ENCODE results near the gene ORMDL1.

Gene ORMDL1, protein sequence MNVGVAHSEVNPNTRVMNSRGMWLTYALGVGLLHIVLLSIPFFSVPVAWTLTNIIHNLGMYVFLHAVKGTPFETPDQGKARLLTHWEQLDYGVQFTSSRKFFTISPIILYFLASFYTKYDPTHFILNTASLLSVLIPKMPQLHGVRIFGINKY

DNA sequence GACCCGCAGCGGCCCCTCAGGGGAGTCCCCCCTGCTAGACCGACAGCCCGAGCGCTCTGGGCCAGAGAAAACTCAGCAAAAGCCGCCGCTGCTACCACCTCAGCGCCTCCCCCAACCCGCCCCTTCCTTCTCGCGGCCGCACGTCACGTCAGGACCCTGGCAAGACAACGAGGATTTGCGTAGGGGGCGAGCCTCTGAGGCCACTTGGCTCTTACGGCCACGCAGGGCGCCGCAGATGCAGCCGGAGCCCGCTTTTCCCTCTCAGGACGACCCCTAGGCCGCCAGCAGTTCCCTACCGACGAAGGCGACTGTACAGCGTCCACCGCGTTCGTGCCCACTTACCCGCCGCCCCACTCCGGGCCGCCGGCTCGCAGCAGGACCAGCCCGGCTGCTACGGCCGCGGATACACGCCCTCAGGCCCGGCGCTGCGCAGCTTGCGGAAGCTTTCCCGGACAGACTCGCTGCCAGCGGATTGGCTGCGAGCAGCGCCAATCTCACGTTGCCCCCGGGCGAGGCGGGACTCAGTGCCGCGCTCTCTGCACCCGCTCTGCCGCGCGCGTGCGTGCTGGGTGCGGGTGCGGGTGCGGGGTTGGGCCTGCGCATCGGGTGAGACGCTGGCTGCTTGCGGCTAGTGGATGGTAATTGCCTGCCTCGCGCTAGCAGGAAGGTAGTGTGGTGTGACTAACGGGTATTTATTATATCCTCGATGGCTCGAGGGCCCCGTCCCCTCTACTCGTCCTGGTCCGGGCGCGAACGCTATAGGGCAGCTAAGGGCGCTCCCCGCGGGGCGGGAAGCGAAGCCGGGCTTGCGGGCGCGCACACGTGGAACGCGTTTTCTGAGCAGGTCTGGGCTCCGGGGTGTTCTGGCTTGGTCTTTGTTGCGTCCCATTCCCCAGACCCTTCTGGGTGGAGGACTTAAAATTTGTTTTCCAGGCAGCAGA lies at the start of gene ORMDL1, which contains the start of gene PMS1:
Gene ORMDL1, minus strand, starts transcription at position 413 of the 941 bp plus-strand sequence. CDS start 1,744 bp downstream, outside the sequence.
Gene PMS1, plus strand, starts transcription at position 524 of the 941 bp plus-strand sequence. CDS start 7,360 bp downstream, outside the sequence.
- DNase-seq (ENCODE audit: extremely low read depth in 1 of 2, low read depth in 1 of 2): peak; percentile 88 to 90

DNA sequence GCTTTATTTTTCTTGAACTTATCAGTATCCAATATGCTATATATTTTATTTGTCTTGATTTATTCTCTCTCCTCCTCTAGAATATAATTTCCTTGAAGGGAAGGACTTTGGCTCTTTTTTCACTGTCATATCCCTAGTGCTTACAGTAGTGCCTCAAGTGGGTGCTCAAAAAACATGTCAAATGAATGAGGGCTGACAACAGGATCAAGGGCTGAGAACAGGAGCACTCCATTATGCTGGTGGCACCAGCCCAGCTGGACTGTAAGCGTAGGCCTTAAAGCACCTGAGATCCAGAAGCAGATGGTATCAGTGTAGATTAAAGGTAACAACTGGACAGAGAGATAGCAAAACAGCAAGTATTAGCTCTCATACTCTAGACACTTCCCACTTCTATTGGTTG lies 46.4 kb upstream of the ORMDL1 start:
- DNase-seq (ENCODE audit: extremely low read depth in 1 of 2, low read depth in 1 of 2): no peak

DNA sequence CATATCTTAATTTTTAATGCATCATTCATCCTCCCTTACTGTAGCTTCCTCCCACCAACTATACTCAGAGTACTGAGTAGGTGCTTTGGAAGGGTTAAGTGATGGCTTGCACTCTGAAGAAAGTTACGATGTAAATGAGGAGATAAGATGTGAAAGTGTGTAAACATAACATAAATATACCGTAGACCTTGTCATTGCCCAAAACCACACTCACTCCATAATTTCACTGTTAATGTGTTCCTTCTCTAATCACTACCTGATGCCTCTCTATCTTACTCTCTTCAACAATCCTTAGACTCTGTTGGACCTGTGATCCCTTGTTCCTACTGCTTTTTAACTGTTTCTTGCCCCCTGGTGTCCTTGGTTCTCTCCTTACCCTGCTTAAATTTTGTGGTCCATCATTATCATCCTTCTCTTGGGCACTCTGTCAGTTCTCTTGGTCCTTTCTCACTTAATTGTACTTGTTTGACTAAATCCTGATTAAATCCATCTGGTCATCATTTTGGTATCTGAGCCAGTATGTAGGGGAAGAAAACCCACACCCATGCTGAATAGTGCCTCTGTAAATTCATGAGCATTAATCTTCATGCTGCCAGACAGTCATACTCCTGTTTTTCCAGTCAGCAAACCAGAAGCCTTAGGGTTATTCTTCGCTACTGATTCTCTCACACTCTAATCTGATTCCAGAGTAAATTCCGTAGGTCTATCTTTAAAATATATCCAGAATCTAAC lies 45.1 kb upstream of the ORMDL1 start:
- no peak for DNase-seq (ENCODE audit: extremely low read depth in 1 of 2, low read depth in 1 of 2)

DNA sequence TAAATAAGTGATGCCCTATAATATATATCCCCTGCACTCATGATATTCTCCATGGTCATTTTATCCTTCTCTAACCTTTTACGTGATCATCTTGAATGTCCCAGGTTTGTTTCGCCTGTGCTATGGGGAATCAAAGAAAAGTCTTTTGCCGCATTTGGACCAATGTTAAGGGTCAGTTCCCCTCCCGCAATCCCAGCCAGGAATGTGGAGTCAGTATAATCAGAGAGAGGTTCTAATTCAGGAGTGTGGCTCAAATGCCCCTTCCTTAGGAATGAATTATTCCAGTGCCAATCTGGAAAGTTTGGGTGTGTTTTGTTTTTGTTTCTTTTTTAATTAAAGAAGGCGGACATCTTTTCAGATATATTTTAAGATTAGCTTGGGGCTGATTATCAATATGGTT lies 41.9 kb upstream of the ORMDL1 start:
- no peak for DNase-seq (ENCODE audit: extremely low read depth in 1 of 2, low read depth in 1 of 2)

DNA sequence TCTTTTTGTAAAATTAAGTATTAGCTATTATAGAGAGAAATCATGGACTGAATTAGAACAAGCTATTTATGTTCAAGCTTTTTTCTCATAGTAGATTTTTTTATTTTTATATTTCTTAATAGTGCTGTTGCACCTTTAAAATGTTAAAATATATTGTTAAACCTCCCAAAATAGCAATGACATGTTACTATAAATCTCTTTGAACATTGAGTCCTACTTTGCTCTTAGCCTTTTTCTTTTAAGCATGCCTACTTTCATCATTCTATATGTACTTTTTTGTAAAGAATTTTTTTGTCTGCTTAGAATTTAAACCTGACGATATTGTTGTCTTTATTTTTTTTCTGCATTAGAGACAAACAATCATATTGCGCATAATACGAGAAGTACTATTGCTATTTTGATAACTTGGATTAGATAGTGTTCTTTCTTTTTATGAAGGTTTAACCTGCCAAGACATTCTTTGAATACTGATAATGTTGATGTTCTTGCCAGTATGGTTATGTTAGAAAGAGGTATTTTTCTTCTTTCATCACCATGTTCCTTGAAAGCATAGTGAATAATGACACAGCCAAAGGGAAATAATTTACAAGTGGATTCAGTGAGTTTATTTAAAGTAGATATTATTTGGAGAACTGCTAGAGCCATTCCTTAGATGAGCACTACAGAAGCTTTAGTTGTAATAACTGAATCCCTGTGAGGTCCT lies 40.7 kb upstream of the ORMDL1 start:
- DNase-seq (ENCODE audit: extremely low read depth in 1 of 2, low read depth in 1 of 2): no peak

DNA sequence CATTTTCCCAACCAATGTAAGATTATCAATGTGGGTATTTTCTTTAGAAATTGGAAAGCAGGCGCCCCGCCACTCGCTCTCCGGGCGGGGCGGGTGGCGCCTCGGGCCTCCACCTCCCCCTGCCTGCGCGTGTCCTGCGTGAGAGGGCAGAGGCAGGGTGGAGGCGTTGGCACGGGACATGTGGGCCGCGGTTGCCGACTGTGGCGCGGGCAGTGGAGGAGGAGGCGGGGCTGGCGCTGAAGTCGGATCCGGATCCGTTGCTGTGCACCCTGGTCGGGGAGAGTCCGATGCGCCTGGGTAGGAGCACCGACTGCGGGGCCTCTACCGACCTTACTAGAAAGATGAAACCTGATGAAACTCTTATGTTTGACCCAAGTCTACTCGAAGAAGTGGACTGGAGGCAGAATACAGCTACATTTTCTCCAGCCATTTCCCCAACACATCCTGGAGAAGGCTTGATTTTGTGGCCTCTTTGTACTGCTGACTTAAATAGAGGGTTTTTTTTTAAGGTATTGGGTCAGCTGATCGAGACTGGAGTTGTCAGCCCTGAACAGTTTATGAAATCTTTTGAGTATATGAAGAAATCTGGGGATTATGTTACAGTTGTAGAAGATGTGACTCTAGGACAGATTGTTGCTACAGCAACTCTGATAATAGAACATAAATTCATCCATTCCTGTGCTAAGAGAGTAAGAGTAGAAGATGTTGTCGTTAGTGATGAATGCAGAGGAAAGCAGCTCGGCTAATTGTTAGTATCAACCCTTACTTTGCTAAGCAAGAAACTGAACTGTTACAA lies 38.0 kb upstream of the ORMDL1 start:
- DNase-seq (ENCODE audit: extremely low read depth in 1 of 2, low read depth in 1 of 2): no peak

DNA sequence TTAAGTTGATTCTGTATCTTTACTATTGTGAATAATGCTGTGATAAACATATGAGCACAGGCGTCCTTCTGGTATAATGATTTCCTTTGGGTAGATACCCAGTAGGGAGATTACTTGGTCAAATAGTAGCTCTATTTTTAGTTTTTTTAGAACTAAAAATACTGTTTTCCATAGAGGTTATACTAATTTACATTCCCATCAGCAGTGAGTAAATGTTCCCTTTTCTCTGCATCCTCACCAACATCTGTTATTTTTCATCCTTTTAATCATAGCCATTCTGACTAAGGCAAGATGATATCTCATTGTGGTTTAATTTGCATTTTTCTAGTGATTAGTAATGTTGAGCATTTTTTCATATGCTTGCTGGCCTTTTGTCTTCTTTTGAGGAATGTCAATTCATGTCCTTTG lies 35.2 kb upstream of the ORMDL1 start:
- DNase-seq (ENCODE audit: extremely low read depth in 1 of 2, low read depth in 1 of 2): no peak

DNA sequence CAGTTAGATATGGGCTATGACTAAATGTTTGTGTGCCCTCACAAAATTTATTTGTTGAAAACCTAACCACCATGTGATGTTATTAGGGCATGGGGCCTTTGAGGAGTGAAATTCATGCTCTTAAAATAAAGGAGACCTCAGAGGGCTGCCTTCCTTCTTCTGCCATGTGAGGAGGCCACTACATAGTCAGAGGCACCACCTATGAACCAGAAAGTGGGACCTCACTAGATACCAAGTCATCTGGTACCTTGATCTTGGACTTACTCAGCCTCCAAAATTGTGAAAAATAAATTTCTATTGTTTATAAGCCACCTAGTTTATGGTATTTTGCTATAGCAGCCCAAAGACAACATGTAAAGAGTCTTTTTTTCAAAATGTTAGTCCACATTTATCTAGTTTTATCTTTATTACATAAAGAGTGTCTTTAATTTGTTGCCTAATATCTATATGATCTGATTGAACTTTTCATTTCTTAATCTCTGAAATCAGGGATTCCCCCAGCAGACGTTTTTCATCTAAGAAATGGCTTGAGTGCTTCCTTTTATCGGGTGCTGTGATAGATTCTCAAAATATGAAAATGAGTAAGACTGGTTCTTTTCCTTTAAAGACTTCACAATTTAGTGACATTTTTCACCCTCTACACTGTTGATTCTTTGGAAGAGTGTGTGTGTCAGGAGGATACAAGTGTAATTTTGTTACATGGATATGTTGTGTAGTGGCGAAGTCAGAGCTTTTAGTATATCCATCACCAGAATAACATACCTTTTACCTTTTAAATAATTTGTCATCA lies 34.3 kb upstream of the ORMDL1 start:
- DNase-seq (ENCODE audit: extremely low read depth in 1 of 2, low read depth in 1 of 2): no peak

DNA sequence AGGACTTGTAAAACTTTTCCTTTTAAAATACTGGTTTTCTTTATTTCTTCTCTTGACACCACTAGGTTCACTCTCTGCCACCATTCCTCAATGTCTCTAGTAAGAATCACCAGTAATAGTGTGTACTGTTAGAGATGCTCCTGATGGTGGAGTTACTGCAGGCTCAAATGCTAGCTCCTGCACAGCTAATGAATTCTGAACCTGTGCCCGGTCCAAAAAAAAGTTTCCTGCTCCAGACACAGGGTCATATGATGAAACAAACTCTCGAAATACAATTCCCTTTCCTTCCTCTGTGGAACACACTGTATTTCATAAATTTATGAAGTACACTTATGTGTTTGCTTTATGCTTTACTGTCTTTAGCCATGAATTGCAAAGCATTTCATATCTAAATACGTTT lies 19.3 kb upstream of the ORMDL1 start:
- DNase-seq (ENCODE audit: extremely low read depth in 1 of 2, low read depth in 1 of 2): no peak

DNA sequence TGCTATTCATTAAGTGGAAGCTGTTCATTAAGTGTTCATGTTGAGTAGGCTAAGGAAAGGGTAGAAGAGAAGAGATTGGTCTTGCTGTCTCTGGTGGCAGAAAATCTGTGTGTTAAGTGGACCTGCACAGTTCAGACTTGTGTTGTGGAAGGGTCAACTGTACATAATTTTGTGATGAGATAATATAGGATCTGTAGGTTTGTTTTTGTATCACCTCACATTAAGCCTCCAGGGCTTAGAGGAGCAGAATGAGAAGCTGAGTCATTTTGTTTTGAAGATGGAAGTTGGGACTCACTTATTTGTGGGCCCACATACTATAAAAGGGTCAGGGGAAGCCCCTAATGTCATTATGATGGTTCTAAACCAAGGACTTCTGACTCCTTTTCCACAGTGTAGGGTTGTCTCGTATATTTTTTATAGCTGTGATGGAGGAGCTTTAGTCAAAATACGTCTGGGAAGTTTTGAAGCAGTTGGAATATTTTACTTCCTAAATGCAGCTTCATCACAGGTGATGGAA lies 18.3 kb upstream of the ORMDL1 start:
- no peak for DNase-seq (ENCODE audit: extremely low read depth in 1 of 2, low read depth in 1 of 2)

DNA sequence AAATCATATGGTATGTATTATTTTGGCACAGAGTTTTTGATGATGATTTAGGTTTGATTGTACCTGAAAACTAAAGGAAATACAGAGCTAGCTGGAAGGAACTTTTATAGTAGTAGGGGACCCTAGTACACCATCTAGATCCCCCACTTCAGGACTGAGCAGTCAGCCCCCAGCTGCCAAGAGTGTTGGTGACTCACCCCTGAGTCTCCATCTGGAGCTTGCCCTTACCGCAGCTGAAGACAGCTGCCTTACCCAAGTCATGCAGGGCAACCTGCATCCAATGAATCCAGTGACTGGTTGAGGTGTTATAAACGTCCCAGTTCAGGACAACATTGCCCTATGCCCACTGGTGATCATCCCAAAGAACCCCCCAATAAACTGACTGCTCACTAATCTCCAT lies 15.4 kb upstream of the ORMDL1 start:
- DNase-seq (ENCODE audit: extremely low read depth in 1 of 2, low read depth in 1 of 2): no peak

DNA sequence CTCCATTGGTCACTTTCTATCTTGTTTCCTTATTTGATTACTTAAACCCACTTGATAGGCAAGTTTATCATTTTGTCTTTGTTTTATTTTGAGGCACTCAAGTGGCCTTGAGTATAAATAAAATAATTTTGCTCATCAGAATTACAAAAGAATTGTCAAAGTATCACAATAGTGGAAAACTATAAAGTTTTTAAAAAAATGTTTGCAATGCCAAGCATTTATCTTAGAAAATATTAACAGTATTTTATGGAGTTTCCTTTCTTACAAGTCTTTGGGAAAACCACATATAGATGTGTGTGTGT lies 14.8 kb upstream of the ORMDL1 start:
- DNase-seq (ENCODE audit: extremely low read depth in 1 of 2, low read depth in 1 of 2): no peak

DNA sequence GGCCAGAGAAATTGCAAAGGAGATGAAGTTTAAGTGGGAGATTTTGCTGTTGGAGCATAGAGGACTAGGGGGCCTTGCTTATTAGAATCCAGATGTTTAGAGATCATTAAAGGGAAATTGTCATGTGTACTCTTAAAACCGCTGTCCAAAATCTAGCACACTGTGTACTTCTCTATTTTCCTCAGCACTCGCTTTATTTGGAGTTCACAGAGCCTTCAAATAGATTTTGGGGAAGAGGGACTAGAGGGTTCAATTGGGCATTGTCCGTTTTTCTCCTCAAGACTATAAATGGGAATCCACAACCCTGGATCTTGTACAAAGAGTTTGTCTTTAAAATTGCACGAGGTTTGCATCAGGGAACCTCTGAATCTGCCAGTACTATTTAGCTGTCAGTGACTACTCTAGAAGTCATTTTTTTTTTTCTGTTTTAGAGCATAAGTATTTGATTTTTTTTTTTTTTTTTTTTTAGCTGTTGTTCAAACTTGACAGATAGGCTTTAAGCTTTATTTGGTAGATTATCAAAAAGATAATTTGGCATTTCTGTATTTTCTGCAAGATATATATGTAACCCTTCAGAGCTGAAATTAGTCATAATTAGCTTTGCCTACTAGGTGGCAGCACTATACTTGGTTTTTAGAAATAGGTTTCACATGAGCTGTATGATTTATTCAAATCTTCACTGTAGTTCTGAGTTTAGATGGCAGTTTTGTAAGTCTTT lies 14.3 kb upstream of the ORMDL1 start:
- DNase-seq (ENCODE audit: extremely low read depth in 1 of 2, low read depth in 1 of 2): no peak

DNA sequence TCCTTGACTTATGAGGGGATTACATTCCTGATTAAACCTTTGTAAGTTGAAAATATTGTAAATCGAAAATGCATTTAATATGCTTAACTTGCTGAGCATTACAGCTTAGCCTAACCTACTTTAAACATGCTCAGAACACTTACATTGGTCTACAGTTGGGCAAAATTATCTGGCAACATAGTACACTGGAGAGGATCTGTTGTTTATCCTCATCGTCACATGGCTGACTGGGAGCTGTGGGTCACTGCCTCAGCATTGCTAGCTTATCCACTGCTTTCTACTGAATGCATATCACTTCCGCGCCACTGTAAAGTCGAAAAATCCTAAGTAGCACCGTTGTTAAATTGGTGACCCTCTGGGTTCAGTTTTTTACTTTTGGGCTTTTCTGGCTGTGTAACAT lies 13.8 kb upstream of the ORMDL1 start:
- DNase-seq (ENCODE audit: extremely low read depth in 1 of 2, low read depth in 1 of 2): no peak

DNA sequence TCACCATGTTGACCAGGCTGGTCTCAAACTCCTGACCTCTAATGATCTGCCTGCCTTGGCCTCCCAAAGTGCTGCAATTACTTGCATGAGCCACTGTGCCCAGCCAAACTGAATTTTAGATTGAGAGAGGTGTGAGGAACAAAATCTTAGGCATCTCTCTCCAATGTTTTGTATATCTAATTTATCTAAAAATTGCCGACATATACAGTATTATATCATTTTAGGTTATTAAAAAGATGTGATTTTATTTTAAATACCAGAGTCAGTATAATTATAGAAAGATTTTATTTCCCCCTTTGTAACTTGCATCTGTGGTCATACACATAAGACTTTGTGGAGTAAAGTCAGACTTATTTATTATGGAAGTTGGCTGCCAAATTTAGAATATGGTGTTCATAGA lies 10.2 kb upstream of the ORMDL1 start:
- no peak for DNase-seq (ENCODE audit: extremely low read depth in 1 of 2, low read depth in 1 of 2)

DNA sequence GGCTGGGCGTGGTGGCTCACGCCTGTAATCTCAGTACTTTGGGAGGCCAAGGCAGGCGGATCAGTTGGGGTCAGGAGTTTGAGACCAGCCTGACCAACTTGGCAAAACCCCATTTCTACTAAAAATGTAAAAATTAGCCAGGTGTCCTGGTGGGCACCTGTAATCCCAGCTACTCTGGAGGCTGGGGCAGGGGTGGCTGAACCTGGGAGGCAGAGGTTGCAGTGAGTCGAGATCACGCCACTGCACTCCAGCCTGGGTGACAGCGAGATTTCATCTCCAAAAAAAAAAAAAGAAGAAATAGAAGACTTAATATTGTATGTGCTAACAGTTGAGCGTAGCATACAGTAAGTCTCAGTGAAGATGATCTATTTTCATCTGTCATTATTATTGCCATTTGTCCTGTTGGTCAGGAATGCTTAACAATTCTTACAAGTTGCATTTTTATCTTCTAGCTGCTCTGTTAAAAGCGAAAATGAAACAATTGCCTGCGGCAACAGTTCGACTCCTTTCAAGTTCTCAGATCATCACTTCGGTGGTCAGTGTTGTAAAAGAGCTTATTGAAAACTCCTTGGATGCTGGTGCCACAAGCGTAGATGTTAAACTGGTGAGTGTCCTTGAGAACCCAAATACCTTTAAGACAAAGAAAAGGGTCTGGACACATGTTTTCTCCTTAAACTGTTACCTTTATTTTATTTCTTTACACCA lies 7.4 kb upstream of the ORMDL1 start:
- no peak for DNase-seq (ENCODE audit: extremely low read depth in 1 of 2, low read depth in 1 of 2)

DNA sequence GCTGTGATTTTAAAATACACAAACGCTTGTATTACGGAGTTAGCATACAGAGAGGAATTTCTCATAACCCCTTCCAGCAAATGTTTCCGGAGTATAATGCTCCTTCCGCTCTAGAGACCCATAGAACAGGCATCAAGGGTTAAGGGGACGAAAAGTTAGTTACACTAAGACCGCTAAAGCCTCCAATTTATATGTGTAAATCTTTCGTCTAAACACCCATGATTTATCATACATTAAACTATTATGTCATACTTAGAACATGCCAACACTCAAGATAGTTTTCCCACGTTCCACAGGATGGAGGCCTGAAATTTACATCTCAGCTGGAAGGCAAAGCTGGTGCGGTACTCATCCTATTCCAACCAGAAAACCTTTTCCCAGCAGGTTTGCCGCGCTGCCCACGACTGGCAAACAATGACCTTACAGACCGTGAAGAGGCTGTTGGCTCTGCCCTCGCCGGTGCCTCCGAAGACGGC lies 650 bp downstream of the ORMDL1 start:
- DNase-seq (ENCODE audit: extremely low read depth in 1 of 2, low read depth in 1 of 2): no peak

DNA sequence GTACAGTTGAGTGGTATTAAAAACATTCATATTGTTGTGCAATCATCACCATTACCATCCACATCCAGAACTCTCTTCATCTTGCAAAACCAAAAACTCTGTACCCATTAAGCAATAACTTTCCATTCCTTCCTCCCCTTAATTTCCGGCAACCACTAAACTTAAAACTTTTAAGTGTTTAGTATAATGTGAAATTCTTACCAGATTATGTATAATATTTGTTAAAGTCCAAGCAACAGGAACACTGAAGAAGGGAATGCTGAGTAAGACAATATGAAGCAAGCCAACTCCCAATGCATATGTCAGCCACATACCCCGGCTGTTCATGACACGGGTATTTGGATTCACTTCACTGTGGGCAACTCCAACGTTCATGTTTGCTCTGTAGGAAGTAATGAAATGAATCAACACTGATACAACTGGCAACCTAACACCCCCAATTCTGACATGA lies 1.9 kb downstream of the ORMDL1 start:
- DNase-seq (ENCODE audit: extremely low read depth in 1 of 2, low read depth in 1 of 2): no peak
